Tibial nerve (tissue), 4 donors: ENCODE results near the gene ARHGEF28. TPM values are rescaled to one million over a fixed set of nuclear protein-coding genes. Genes with fewer than 3 reads are reported as not detected.

Experiments
- DNase-seq, 2 donors: peaks; one replicate each; pipeline ENCODE4 v3.0.0-alpha.2; 2019; ENCODE audit warnings: low spot score in 2 of 2
- H3K27ac ChIP-seq, 4 donors: fragments of 200-600 bp; sonication (generic) in 3 of 4; one replicate each; pipeline ENCODE4 v1.5.1; 2017 to 2019; ENCODE audit warnings: mild to moderate bottlenecking in 1 of 4
- H3K27me3 ChIP-seq, 2 donors: fragments of 200-600 bp; sonication (generic) in 1 of 2; one replicate each; pipeline versions ENCODE4 v1.5.1 to v1.6.0; 2017 to 2019
- H3K36me3 ChIP-seq, 3 donors: fragments of 200-600 bp; sonication (generic); one replicate each; pipeline ENCODE4 v1.5.1; 2018 to 2019
- H3K4me1 ChIP-seq, 4 donors: fragments of 200-600 bp; sonication (generic) in 3 of 4; one replicate each; pipeline ENCODE4 v1.5.1; 2017 to 2019
- H3K4me3 ChIP-seq, 4 donors: fragments of 200-600 bp; sonication (generic) in 3 of 4; one replicate each; pipeline ENCODE4 v1.5.1; 2017 to 2019; ENCODE audit warnings: mild to moderate bottlenecking in 1 of 4, moderate library complexity in 1 of 4
- H3K9me3 ChIP-seq, 4 donors: fragments of 200-600 bp; sonication (generic) in 3 of 4; one replicate each; pipeline ENCODE4 v1.5.1; 2017 to 2019
- CTCF ChIP-seq, 5 experiments: fragments of 200-600 bp in 3 of 5; fragments of 450-650 bp in 2 of 5; sonication (generic) in 3 of 5; IDR thresholded peaks; one replicate each; pipeline ENCODE4 v1.5.1; 2016 to 2019; ENCODE audit warnings: antibody characterized with exemption in 5 of 5, mild to moderate bottlenecking in 3 of 5, moderate library complexity in 2 of 5
- EP300 ChIP-seq, 2 donors: sonication (generic); formaldehyde crosslinking; IDR thresholded peaks; one replicate each; pipeline ENCODE4 v1.6.1; 2017; ENCODE audit warnings: antibody characterized with exemption in 2 of 2, mild to moderate bottlenecking in 1 of 2
- POLR2A ChIP-seq, 2 donors: fragments of 450-650 bp; IDR thresholded peaks; one replicate each; pipeline ENCODE4 v1.6.1; 2017; ENCODE audit warnings: antibody characterized with exemption in 2 of 2, mild to moderate bottlenecking in 2 of 2, moderate library complexity in 2 of 2
- WGBS, 2 donors: methylation state at CpG; one replicate each; pipeline ENCODE4 v1.1.5; 2018; 5-methylcytosine and 5-hydroxymethylcytosine counted together
- total RNA-seq, 4 donors: library from RNA; depleted of rRNA; stranded (reverse); fragments of >200 nt; gene quantifications; one replicate each; pipeline ENCODE4 v1.1.0, GENCODE V29; 2016

The ARHGEF28 gene
- total RNA-seq, 4 donors from 2014 or later = 66.0 to 83.9 (median 72.5) TPM

GRCh38 chr5:73766902-73767301, 140.9 kb downstream of the ARHGEF28 start:
- H3K27me3 ChIP-seq = no peaks in the 10 kb centered on the region
- no peak overlapping the region for H3K27ac ChIP-seq
- no peak for DNase-seq
- WGBS, 2 donors = 94 to 98% methylated on average over 2 of the region's 2 CpGs
- peaks cover 0 to 21% (median 0%) of the 10 kb centered on the region in 3 donors for H3K36me3 ChIP-seq
- peaks cover 0 to 6% (median 0%) of the 10 kb centered on the region in 4 donors for H3K4me1 ChIP-seq
- TF ChIP-seq POLR2A (IDR thresholded peaks at IDR 0.05) (no peak), EP300 (IDR thresholded peaks at IDR 0.05) (no peak), CTCF (IDR thresholded peaks at IDR 0.05) (no peak)
- H3K9me3 ChIP-seq = peaks cover 0 to 10% (median 0%) of the 10 kb centered on the region in 4 donors
- no peak overlapping the region for H3K4me3 ChIP-seq

GRCh38 chr5:73770172-73771025, 144.4 kb downstream of the ARHGEF28 start:
- peaks cover 0 to 10% (median 0%) of the 10 kb centered on the region in 4 donors for H3K9me3 ChIP-seq
- H3K27me3 ChIP-seq = no peaks in the 10 kb centered on the region
- WGBS, 2 donors = 54 to 55% methylated on average over 6 of the region's 6 CpGs
- no peak overlapping the region for H3K4me3 ChIP-seq
- TF ChIP-seq POLR2A (IDR thresholded peaks at IDR 0.05) (no peak), EP300 (IDR thresholded peaks at IDR 0.05) (no peak), CTCF (IDR thresholded peaks at IDR 0.05) (no peak)
- peaks cover 0 to 7% (median 3%) of the 10 kb centered on the region in 4 donors for H3K4me1 ChIP-seq
- H3K36me3 ChIP-seq = peaks cover 0 to 29% (median 0%) of the 10 kb centered on the region in 3 donors
- DNase-seq = no peak
- no peak overlapping the region for H3K27ac ChIP-seq

- WGBS, 2 donors = 67 to 68% methylated on average over 3 of the region's 3 CpGs
- no peaks in the 10 kb centered on the region for H3K27me3 ChIP-seq
- H3K36me3 ChIP-seq = peaks cover 0 to 32% (median 0%) of the 10 kb centered on the region in 3 donors
- peaks cover 0 to 7% (median 3%) of the 10 kb centered on the region in 4 donors for H3K4me1 ChIP-seq
- no peak overlapping the region for H3K4me3 ChIP-seq
- H3K27ac ChIP-seq = no peak overlapping the region
- no peaks in the 10 kb centered on the region for H3K9me3 ChIP-seq
- no peak for TF ChIP-seq EP300 (IDR thresholded peaks at IDR 0.05)
- TF ChIP-seq POLR2A (IDR thresholded peaks at IDR 0.05) = no peak
- no peak for TF ChIP-seq CTCF (IDR thresholded peaks at IDR 0.05)
- DNase-seq = no peak
These were observed 148.9 kb downstream of the ARHGEF28 start for GRCh38 chr5:73774924-73775323.

GRCh38 chr5:73776405-73776804, 150.4 kb downstream of the ARHGEF28 start:
- TF ChIP-seq CTCF (IDR thresholded peaks at IDR 0.05) (no peak), EP300 (IDR thresholded peaks at IDR 0.05) (no peak), POLR2A (IDR thresholded peaks at IDR 0.05) (no peak)
- Histone ChIP-seq H3K4me3 (no peak overlapping the region), H3K27me3 (no peaks in the 10 kb centered on the region), H3K4me1 (peaks cover 0 to 7% (median 0%) of the 10 kb centered on the region in 4 donors), H3K9me3 (no peaks in the 10 kb centered on the region), H3K36me3 (peaks cover 0 to 46% (median 0%) of the 10 kb centered on the region in 3 donors), H3K27ac (no peak overlapping the region)
- WGBS, 2 donors = 34 to 36% methylated on average over 5 of the region's 5 CpGs
- no peak for DNase-seq

- TF ChIP-seq CTCF (IDR thresholded peaks at IDR 0.05) = no peak
- no peak for TF ChIP-seq EP300 (IDR thresholded peaks at IDR 0.05)
- no peak for TF ChIP-seq POLR2A (IDR thresholded peaks at IDR 0.05)
- Histone ChIP-seq H3K36me3 (peaks cover 0 to 51% (median 0%) of the 10 kb centered on the region in 3 donors), H3K27ac (no peak overlapping the region), H3K4me1 (peaks cover 0 to 7% (median 0%) of the 10 kb centered on the region in 4 donors), H3K9me3 (no peaks in the 10 kb centered on the region), H3K27me3 (no peaks in the 10 kb centered on the region), H3K4me3 (no peak overlapping the region)
- no peak for DNase-seq
- WGBS, 2 donors = 62 to 71% methylated on average over 2 of the region's 2 CpGs
These were observed 151.2 kb downstream of the ARHGEF28 start for GRCh38 chr5:73777192-73777591.
